GM12873 (cell line): ENCODE data around the gene WDR64.

Experiments used
- TF ChIP-seq, protein P1 (sequence below): IDR thresholded peaks from 2 replicates; pipeline ENCODE4 v1.5.1; 2012; ENCODE audit warnings: low read depth, mild to moderate bottlenecking, moderate library complexity, low read length, control low read depth; ENCODE audit not compliant: insufficient read depth; ENCODE audit errors: missing control alignments

Gene WDR64

DNA sequence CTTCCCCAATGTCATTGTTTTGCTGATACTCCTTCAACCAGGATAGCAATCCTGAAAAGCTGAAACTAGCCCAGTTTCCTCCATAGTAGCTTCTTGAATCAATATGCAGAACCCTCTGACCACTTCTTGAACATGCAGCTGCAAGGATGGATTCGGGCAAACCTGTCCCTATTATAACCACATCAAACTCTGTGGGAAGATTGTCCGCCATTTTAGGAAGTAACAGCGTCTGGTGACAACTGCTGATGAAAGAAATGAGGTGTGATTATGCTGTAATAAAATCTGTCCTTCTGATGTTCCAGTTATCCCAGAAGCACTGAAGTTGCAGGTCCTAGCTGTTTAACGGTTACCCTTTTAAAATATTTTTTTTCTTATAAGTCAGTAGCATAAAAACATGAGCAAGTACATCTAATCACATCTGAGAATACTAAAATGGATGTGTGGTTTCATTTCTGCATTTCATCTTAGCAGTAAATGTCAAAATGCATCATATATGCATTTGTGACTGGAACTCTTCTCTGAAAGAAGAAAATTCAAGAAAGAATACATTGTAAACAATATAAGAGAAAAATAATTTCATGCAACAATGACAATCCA, 16.4 kb upstream of the WDR64 start:
- TF ChIP-seq, protein P1, sequence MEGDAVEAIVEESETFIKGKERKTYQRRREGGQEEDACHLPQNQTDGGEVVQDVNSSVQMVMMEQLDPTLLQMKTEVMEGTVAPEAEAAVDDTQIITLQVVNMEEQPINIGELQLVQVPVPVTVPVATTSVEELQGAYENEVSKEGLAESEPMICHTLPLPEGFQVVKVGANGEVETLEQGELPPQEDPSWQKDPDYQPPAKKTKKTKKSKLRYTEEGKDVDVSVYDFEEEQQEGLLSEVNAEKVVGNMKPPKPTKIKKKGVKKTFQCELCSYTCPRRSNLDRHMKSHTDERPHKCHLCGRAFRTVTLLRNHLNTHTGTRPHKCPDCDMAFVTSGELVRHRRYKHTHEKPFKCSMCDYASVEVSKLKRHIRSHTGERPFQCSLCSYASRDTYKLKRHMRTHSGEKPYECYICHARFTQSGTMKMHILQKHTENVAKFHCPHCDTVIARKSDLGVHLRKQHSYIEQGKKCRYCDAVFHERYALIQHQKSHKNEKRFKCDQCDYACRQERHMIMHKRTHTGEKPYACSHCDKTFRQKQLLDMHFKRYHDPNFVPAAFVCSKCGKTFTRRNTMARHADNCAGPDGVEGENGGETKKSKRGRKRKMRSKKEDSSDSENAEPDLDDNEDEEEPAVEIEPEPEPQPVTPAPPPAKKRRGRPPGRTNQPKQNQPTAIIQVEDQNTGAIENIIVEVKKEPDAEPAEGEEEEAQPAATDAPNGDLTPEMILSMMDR, result no peak

DNA sequence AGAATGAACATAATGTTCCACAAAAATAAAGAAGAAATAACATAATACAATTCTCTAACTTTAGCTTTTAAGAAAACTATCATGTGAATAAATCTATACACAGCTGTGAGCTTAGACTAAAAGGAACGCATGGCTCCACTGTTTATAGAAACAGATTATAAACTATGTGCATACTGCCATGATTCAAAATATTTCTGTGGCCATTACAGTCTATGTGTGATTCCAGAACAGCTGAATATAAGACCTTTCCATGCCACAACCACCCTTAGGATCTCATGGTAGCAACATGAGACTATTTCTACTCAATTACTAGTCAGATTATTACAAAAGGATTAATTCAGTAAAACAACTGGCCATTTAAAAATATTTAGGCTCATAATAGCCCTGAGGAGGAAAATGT, 15.8 kb upstream of the WDR64 start:
- TF ChIP-seq, protein P1, result no peak

DNA sequence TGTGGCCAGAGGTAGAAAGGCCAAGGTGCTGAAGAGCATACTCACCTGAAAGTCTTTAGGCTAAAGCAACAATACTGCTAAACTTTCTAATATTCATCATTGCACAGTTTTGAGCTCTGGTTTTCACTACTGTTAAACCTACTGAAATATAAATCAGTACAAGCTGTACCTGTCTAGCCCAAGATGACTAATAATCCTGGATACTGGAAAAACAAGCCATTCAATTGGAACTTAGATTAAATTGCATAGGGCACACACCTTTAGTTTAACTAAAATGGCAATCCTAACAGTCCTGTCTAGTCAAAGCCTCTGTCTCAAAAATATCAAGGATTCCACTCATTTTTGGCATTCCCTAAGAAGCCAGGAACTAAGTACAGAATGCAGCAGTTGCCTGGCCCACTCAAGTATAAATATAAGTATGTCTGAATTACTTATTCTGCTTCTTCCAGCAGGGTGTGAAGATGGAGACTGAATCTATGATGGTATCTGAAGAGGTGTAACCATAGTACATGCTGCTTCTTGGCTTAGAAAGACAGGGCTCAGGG, 15.0 kb upstream of the WDR64 start:
- TF ChIP-seq, protein P1, result no peak

DNA sequence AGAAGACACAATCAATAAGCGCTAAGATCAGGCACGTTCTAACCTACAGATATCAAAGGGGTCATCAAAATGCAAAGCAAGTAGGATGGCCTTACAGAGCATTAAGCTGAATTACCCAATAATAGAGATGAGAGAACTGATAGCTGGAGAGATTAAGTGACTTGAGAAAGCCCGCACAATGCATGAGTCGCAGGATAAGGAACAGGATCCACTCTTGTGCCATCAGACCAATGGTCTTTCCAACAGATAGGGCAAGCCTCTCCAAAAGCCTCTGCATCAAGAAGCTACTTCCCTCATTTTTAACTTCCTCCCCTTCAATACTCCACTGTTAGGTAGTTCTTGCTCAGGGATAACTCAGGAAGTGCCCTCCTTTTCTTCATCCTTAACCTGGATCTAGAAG, 14.5 kb upstream of the WDR64 start:
- TF ChIP-seq, protein P1, result no peak

DNA sequence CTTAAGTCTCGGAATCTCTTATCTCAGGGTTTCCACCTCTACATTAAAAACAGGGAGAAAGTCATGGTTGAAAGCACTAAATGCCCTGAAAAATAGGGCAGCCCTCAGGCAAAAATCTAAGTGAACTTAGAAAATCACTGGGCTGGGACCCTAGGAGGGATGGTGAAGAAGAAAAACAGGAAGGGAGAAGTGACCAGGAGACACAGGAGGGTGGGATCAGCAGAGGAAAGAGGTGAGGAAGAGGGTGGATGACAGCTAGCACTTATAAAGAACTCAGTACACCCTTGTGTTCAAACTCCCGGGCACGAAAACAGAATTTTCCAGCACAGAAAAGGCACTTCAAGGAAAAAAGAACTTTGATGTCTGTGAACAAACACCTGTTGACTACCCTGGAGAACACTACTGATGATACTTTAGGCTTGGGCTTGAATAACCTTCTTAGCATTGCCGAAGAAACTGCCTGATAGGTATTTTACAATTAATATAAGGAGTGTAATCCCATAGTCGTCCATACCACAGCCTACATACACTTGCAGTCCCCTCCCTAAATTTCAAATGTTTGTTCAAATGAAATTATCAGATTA, 13.9 kb upstream of the WDR64 start:
- TF ChIP-seq, protein P1, result no peak

DNA sequence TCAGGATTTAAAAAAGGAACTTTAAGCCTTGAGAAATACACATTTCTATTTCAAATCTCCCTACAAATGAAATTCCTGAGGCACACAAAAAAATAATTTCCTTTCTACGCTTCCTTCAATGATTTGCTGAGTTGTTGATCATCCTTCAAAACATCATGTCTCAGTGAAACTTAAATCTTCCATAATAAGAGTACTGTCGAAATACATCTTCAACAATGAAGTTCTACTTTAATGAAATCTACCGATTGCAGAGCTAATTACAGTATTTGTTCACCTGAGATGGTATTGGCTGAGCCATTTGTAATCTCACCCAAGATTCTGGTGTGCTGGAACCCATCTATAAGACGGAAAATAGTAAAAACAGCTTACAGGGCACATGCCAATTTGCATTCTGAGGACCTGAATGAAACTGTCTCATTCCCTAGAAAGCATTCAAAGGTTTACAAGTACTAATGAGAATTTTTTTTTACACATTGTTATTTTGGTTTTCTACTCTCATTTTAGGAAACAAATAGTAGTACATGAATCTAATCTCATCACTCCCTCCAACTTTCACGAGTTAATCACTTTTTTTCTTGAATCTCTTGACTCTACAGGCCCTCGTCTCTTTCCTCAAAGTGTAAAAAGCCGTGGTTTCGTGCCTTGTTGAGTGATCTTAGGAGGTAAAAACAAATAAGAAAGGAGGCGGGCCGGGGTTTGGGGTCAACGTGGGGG, 13.0 kb upstream of the WDR64 start:
- TF ChIP-seq, protein P1, result no peak

DNA sequence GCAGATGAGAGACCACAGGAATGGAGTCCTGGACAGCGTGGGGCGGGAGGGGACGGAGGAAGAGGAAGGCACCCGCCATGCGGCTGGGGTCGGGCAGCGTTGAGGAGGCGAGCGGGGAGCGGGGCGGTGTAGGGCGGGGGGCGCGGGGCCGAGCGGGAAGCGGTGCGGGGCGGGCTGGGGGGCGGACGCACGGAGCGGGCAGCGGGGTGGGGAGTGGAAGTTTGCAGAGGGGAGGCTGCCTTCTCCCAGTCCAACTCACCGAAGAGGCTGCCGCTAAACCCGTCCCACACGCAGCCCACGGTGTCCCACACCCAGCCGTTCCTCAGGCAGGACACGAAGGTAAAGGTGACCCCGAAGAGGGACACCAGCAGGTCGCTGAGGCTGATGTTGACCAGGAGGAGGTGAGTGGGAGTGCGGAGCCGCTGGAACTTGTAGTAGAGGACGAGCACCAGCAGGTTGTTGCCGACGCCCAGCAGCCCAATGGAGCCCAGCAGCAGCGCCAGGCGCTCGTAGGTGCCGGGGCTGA, 12.4 kb upstream of the WDR64 start:
- TF ChIP-seq, protein P1, result peak; percentile 12
